Testis (tissue), 3 donors: ENCODE results near the gene MT3. TPM values are rescaled to one million over a fixed set of nuclear protein-coding genes. Genes with fewer than 3 reads are reported as not detected.

Source experiments
- DNase-seq: peaks from one replicate; pipeline ENCODE4 v3.0.0-alpha.2; 2019
- H3K27ac ChIP-seq, 2 donors: fragments of 200-600 bp; sonication (generic); one replicate each; pipeline ENCODE4 v1.5.1; 2019
- H3K27me3 ChIP-seq: fragments of 200-600 bp; sonication (generic); one replicate; pipeline ENCODE4 v1.5.1; 2019
- H3K36me3 ChIP-seq: fragments of 200-600 bp; sonication (generic); one replicate; pipeline ENCODE4 v1.5.1; 2017; ENCODE audit warnings: low read depth; ENCODE audit errors: missing control alignments
- H3K4me1 ChIP-seq: fragments of 200-600 bp; sonication (generic); one replicate; pipeline ENCODE4 v1.5.1; 2019
- H3K4me3 ChIP-seq, 2 donors: fragments of 200-600 bp; sonication (generic); one replicate each; pipeline ENCODE4 v1.5.1; 2017 to 2019
- H3K9me3 ChIP-seq: fragments of 200-600 bp; sonication (generic); one replicate; pipeline ENCODE4 v1.5.1; 2017
- CTCF ChIP-seq, 3 experiments: fragments of 450-650 bp in 2 of 3; fragments of 200-600 bp in 1 of 3; sonication (generic) in 1 of 3; IDR thresholded peaks; one replicate each; pipeline ENCODE4 v1.5.1; 2016 to 2019; ENCODE audit warnings: antibody characterized with exemption in 3 of 3, mild to moderate bottlenecking in 2 of 3, moderate library complexity in 1 of 3
- POLR2A ChIP-seq: fragments of 450-650 bp; IDR thresholded peaks from one replicate; pipeline ENCODE4 v1.6.1; 2017; ENCODE audit warnings: antibody characterized with exemption, mild to moderate bottlenecking, moderate library complexity
- WGBS, 2 donors: methylation state at CpG; one replicate each; pipeline ENCODE4 v1.1.5; 2018; 5-methylcytosine and 5-hydroxymethylcytosine counted together
- intact Hi-C: fragments of 100-400 bp; cut with DNase I; formaldehyde crosslinking; loops from one replicate; pipeline ENCODE4 v1.15.1; 2023; ENCODE audit warnings: low total_unique reads
- polyA plus RNA-seq: library from polyadenylated mRNA; stranded (reverse); fragments of 350-450 nt; fragmentation: Illumina TruSeq; extraction: RNeasy Lipid Tissue Mini Kit (QIAGEN cat#74804); gene quantifications from one replicate; pipeline ENCODE4 v1.2.3, GENCODE V29; 2014; ENCODE audit warnings: low read depth, low replicate concordance; ENCODE audit not compliant: insufficient read depth
- total RNA-seq, 2 donors: library from RNA; depleted of rRNA; stranded (reverse); fragments of >200 nt; gene quantifications; one replicate each; pipeline ENCODE4 v1.2.3, GENCODE V29; 2016

MT3 gene
- total and polyA plus RNA-seq, 3 donors from 2014 or later: 4.6 to 12.0 TPM; not detected in 1

- peak within 1 kb of the TSS in 1 of 2 donors; percentile 28 for H3K27ac ChIP-seq
- H3K36me3 ChIP-seq: no peaks in the 10 kb centered on the region
- TF ChIP-seq POLR2A (no peak), CTCF (IDR thresholded peaks at IDR 0.05) (no peak)
- no peaks in the 10 kb centered on the region for H3K9me3 ChIP-seq
- H3K4me1 ChIP-seq: peaks cover 14% of the 10 kb centered on the region
- peak within 1 kb of the TSS in 1 of 2 donors; percentile 47 for H3K4me3 ChIP-seq
- intact Hi-C loops: no loop called here
- DNase-seq: peak; percentile 83
- H3K27me3 ChIP-seq: no peaks in the 10 kb centered on the region
- WGBS, 2 donors: 9 to 21% methylated on average over 35 to 62 of the region's 68 CpGs
Measured at GRCh38 chr16:56637814-56638750, 48.8 kb downstream of the MT3 start, which contains the start of gene MT1A. Gene MT1A, plus strand, starts transcription at chr16:56638666. Its CDS starts 73 bp downstream, at chr16:56638739.

GRCh38 chr16:56639045-56639444 lies 49.7 kb downstream of the MT3 start:
- Histone ChIP-seq H3K4me1 (peaks cover 19% of the 10 kb centered on the region), H3K27me3 (no peaks in the 10 kb centered on the region)

GRCh38 chr16:56640076-56640475 lies 50.7 kb downstream of the MT3 start:
- H3K4me1 ChIP-seq: peaks cover 19% of the 10 kb centered on the region
- H3K27ac ChIP-seq: no peak overlapping the region
- WGBS, 2 donors: 91 to 95% methylated on average over 1 of the region's 1 CpG
- no peak for DNase-seq
- no peak for TF ChIP-seq POLR2A
- TF ChIP-seq CTCF (IDR thresholded peaks at IDR 0.05): no peak
- H3K4me3 ChIP-seq: no peak overlapping the region
- no peaks in the 10 kb centered on the region for H3K36me3 ChIP-seq
- no peaks in the 10 kb centered on the region for H3K9me3 ChIP-seq
- intact Hi-C loops: no loop called here
- H3K27me3 ChIP-seq: no peaks in the 10 kb centered on the region

More at GRCh38 chr16:56639045-56639444, 49.7 kb downstream of the MT3 start:
- intact Hi-C loops: no loop called here
- Histone ChIP-seq H3K36me3 (no peaks in the 10 kb centered on the region), H3K9me3 (no peaks in the 10 kb centered on the region), H3K4me3 (no peak overlapping the region), H3K27ac (no peak overlapping the region)
- DNase-seq: no peak
- 44 to 63% methylated on average over 1 of the region's 1 CpG for WGBS, 2 donors
- TF ChIP-seq CTCF (IDR thresholded peaks at IDR 0.05): no peak

Other genes starting within 250 kb of the MT3 start
- 100 to 1,000 TPM; 287 to 337 TPM for gene AMFR, start 164.0 kb upstream of the MT3 start, total RNA-seq
- 258 TPM for gene AMFR, start 164.0 kb upstream of the MT3 start, polyA plus RNA-seq
- gene NUDT21, start 138.2 kb upstream of the MT3 start, total RNA-seq: 10 to 100 TPM; 67.7 to 75.3 TPM
- 224 TPM for gene NUDT21, start 138.2 kb upstream of the MT3 start, polyA plus RNA-seq
- gene OGFOD1, start 138.0 kb upstream of the MT3 start, total RNA-seq: 10 to 100 TPM; 26.7 to 34.5 TPM
- 38.2 TPM for gene OGFOD1, start 138.0 kb upstream of the MT3 start, polyA plus RNA-seq
- 10 to 100 TPM; 70.3 to 83.6 TPM for gene BBS2, start 69.5 kb upstream of the MT3 start, total RNA-seq
- gene BBS2, start 69.5 kb upstream of the MT3 start, polyA plus RNA-seq: 79.8 TPM
- not detected for gene MT4, start 24.5 kb upstream of the MT3 start, total RNA-seq
- gene MT4, start 24.5 kb upstream of the MT3 start, polyA plus RNA-seq: 2.3 TPM
- 10 to 100 TPM; 20.1 to 30.7 TPM for gene MT2A, start 19.1 kb downstream of the MT3 start, total RNA-seq
- 77.1 TPM for gene MT2A, start 19.1 kb downstream of the MT3 start, polyA plus RNA-seq
- 10 to 100 TPM; 10.5 to 55.4 TPM for gene MT1E, start 36.3 kb downstream of the MT3 start, total RNA-seq
- gene MT1E, start 36.3 kb downstream of the MT3 start, polyA plus RNA-seq: 22.4 TPM
- 1 to 10 TPM; 2.2 to 3.7 TPM for gene MT1M, start 43.1 kb downstream of the MT3 start, total RNA-seq
- 2.6 TPM for gene MT1M, start 43.1 kb downstream of the MT3 start, polyA plus RNA-seq
- gene MT1A, start 49.1 kb downstream of the MT3 start, total RNA-seq: 10 to 100 TPM in 1 of 2 donors, not detected in 1; 10.6 TPM
- gene MT1A, start 49.1 kb downstream of the MT3 start, polyA plus RNA-seq: not detected
- not detected for gene MT1B, start 62.4 kb downstream of the MT3 start, total RNA-seq
- gene MT1B, start 62.4 kb downstream of the MT3 start, polyA plus RNA-seq: not detected
- 1 to 10 TPM; 3.6 to 8.1 TPM for gene MT1F, start 68.4 kb downstream of the MT3 start, total RNA-seq
- 15.4 TPM for gene MT1F, start 68.4 kb downstream of the MT3 start, polyA plus RNA-seq
- gene MT1G, start 78.5 kb downstream of the MT3 start, total RNA-seq: 10 to 100 TPM in 1 of 2 donors, 1 to 10 TPM in 1; 2.1 to 11.5 TPM
- 14.7 TPM for gene MT1G, start 78.5 kb downstream of the MT3 start, polyA plus RNA-seq
- gene MT1H, start 80.3 kb downstream of the MT3 start, total RNA-seq: not detected
- not detected for gene MT1H, start 80.3 kb downstream of the MT3 start, polyA plus RNA-seq
- gene MT1X, start 92.9 kb downstream of the MT3 start, total RNA-seq: 100 to 1,000 TPM in 1 of 2 donors, 10 to 100 TPM in 1; 77.0 to 180 TPM
- gene MT1X, start 92.9 kb downstream of the MT3 start, polyA plus RNA-seq: 51.7 TPM
- 100 to 1,000 TPM in 1 of 2 donors, 10 to 100 TPM in 1; 94.2 to 102 TPM for gene NUP93, start 140.6 kb downstream of the MT3 start, total RNA-seq
- 147 TPM for gene NUP93, start 140.6 kb downstream of the MT3 start, polyA plus RNA-seq